NT2/D1 (cell line): ENCODE measurements around the gene GRAP.

Experiments used
- DNase-seq: peaks from one replicate; pipeline ENCODE4 v3.0.0-alpha.2; 2011; ENCODE audit warnings: low read depth, low spot score
- H3K27me3 ChIP-seq: 2 replicates; pipeline ENCODE4 v1.6.0; 2011; ENCODE audit warnings: mild to moderate bottlenecking; ENCODE audit not compliant: insufficient read length, insufficient read depth
- H3K36me3 ChIP-seq: 2 replicates; pipeline ENCODE4 v1.6.1; 2011; ENCODE audit warnings: mild to moderate bottlenecking, low read length, mixed read lengths; ENCODE audit not compliant: insufficient read depth, insufficient read length
- H3K4me1 ChIP-seq: 2 replicates; pipeline ENCODE4 v1.5.1; 2011; ENCODE audit not compliant: insufficient read depth, insufficient read length
- H3K4me3 ChIP-seq: 2 replicates; pipeline ENCODE4 v1.5.1; 2011; ENCODE audit warnings: low read depth; ENCODE audit not compliant: insufficient read length
- H3K9ac ChIP-seq: 2 replicates; pipeline ENCODE4 v1.6.0; 2011; ENCODE audit warnings: low read depth; ENCODE audit not compliant: insufficient read length
- H3K9me3 ChIP-seq: 2 replicates; pipeline ENCODE4 v1.5.1; 2011; ENCODE audit warnings: mild to moderate bottlenecking, low read length; ENCODE audit not compliant: insufficient read depth
- SUZ12 ChIP-seq: IDR thresholded peaks from 2 replicates; pipeline ENCODE4 v1.6.1; 2011; ENCODE audit not compliant: insufficient read length, insufficient read depth; ENCODE audit errors: extremely low read depth
- YY1 ChIP-seq: IDR thresholded peaks from 2 replicates; pipeline ENCODE4 v1.6.1; 2011; ENCODE audit not compliant: insufficient read length, insufficient read depth
- ZNF274 ChIP-seq: IDR thresholded peaks from 2 replicates; pipeline ENCODE4 v1.6.1; 2011; ENCODE audit warnings: mild to moderate bottlenecking, low read depth, low read length

GRAP gene

DNA sequence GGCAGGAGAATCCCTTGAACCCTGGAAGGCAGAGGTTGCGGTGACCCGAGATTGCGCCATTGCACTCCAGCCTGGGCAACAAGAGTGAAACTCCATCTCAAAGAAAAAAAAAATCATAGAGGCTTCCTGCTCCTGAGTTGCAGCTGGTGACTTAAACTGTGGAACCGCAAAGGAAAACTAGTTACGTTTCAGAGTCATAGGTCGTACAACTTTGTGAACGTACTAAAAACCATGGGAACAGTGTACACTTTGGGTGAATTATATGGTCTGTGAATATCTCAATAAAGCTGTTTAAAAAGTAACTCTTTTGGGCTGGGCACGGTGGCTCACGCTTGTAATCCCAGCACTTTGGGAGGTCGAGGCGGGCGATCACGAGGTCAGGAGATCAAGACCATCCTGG is 71.2 kb downstream of the GRAP start:
- peaks cover 81% of the 10 kb centered on the region for H3K36me3 ChIP-seq
- no peaks in the 10 kb centered on the region for H3K9me3 ChIP-seq
- no peak overlapping the region for H3K4me3 ChIP-seq
- peaks cover 4% of the 10 kb centered on the region for H3K4me1 ChIP-seq
- TF ChIP-seq ZNF274, result no peak
- no peak for TF ChIP-seq SUZ12
- TF ChIP-seq YY1, result no peak
- no peak overlapping the region for H3K9ac ChIP-seq
- H3K27me3 ChIP-seq, result no peaks in the 10 kb centered on the region
- no peak for DNase-seq

- DNase-seq, result no peak
- TF ChIP-seq YY1, result no peak
- TF ChIP-seq ZNF274, result no peak
- no peak for TF ChIP-seq SUZ12
- H3K9ac ChIP-seq, result no peak overlapping the region
- no peaks in the 10 kb centered on the region for H3K9me3 ChIP-seq
- no peaks in the 10 kb centered on the region for H3K27me3 ChIP-seq
- H3K36me3 ChIP-seq, result peaks cover 82% of the 10 kb centered on the region
- H3K4me3 ChIP-seq, result no peak overlapping the region
- no peaks in the 10 kb centered on the region for H3K4me1 ChIP-seq
Measured at GRCh38 chr17:18974407-18975149, 72.2 kb downstream of the GRAP start.

GRCh38 chr17:18971801-18972200 is 75.0 kb downstream of the GRAP start:
- TF ChIP-seq YY1, result no peak
- TF ChIP-seq SUZ12, result no peak
- no peak for TF ChIP-seq ZNF274
- no peak for DNase-seq
- no peaks in the 10 kb centered on the region for H3K27me3 ChIP-seq
- no peak overlapping the region for H3K4me3 ChIP-seq
- H3K36me3 ChIP-seq, result peaks cover 54% of the 10 kb centered on the region
- peaks cover 16% of the 10 kb centered on the region for H3K4me1 ChIP-seq
- no peak overlapping the region for H3K9ac ChIP-seq
- no peaks in the 10 kb centered on the region for H3K9me3 ChIP-seq
